ENCODE results near the gene CASP8.

GRCh38 chr2:201270293-201271001 lies 10.1 kb downstream of the CASP8 start:
- TF ChIP-seq EZH2 (IDR thresholded peaks at IDR 0.05; ENCODE audit: insufficient read depth, poor library complexity, severe bottlenecking) (no peak), EZH2phosphoT487 (IDR thresholded peaks at IDR 0.05; ENCODE audit: insufficient read depth, low read depth) (no peak)

Measured in GM23248 (cell line).